Activated CD8-positive, alpha-beta memory T cell treated with anti-CD3 and anti-CD28 coated beads for 1 hour (primary cell): ENCODE results near the gene NR5A2.
"Not testable (repeated sequence)": the region's sequence is repeated elsewhere in the genome, so short reads cannot be mapped to it uniquely, and the experiment has no call there.

ENCODE experiments used
- DNase-seq, 2 donors: peaks; one replicate each; pipeline ENCODE4 v3.0.0-alpha.2; 2020; ENCODE audit warnings: low read depth in 1 of 2; ENCODE audit errors: extremely low read depth in 1 of 2

NR5A2 gene

GRCh38 chr1:200187332-200187731 is 159.8 kb downstream of the NR5A2 start:
- not testable (repeated sequence) for DNase-seq

- no peak for DNase-seq
These were observed 164.5 kb downstream of the NR5A2 start for GRCh38 chr1:200191993-200192392.

DNA sequence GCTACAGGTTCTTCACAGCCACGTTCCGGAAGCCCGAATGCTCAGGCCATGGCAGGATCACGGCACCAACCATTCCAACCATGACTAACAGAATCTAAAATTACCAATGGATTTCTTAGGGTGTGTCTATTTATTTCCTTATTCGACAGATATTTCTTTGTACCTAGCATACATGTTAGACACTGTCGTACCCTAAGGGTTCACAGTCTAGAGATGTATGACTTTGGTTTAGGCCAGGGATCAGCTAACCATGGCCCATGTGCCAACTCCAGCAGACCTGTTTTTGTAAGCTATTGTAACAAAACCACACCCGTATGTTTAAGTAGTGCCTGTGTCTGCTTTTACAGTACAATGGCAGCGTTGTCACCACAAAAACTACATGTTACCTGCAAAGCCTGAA is 167.0 kb downstream of the NR5A2 start:
- no peak for DNase-seq

DNA sequence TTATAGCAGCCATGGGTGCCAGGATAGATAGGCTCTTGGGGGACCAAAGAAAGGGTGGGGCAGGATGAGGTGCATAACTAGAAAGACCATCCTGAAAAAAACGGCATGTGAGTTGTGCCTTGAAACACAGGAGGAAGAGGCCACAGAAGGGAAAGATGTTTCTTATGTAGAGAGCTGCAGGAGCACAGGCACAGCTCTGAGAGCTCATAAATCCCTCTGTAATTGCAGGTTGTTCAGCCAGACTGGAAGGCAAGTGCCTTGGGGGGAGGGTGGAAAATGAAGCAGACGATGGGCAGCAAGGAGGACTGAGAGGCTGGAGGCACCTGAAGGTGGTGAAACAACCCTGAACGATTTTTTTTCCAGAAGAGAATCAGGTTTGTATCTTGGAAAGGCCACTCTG is 170.7 kb downstream of the NR5A2 start:
- no peak for DNase-seq

DNA sequence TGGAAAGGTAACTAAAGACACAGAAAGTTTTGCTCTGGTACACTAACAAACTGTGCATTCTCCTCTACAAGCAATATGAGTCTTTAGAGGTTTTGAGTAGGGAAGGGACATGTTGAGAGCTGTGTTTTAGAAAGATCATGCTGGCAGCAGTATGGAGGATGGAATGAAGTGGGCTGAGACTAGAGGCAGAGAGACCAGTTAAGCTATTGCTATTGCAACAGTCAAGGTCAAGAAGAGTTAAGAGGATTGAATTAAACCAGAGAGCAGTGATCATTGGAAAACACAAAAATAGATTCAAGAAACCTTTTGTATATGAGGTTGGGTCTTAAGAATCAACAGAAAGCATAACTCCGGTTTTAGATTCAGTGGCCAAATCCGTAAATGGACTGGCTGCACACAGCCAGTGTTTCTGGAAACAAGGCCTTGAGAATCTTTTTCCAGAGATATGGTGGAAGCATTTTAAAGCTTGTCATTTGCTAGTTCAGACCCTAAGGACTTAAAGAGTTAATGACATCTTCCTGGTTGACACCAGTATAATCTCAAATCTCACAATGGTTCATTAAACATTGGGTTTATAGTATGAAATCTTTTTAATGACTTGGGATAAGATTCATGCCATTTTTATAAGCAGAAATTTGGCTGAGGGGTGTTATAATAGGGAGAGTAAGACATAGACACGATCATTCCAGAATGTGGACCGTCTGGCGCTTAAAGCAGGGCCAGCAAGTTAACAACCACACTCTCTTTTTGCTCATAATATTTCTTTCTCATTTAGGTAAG is 177.9 kb downstream of the NR5A2 start:
- no peak for DNase-seq

DNA sequence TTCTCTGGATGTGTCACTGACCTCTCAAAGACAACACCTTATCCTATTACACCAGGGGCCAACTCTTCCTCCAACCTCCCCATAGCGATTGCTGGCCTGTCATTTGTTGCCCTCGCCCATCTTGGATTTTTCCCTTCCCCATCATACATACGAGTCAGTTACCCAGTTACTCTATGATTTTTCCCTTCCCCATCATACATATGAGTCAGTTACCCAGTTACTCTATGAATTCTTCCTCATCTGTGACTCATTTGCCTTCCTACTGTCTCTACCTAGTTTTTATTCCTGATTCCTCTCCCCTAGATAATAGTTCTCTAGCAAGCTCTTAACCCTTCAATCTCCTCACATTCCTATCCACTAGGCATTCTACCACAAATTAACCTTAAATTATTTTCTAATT is 178.8 kb downstream of the NR5A2 start:
- no peak for DNase-seq

DNA sequence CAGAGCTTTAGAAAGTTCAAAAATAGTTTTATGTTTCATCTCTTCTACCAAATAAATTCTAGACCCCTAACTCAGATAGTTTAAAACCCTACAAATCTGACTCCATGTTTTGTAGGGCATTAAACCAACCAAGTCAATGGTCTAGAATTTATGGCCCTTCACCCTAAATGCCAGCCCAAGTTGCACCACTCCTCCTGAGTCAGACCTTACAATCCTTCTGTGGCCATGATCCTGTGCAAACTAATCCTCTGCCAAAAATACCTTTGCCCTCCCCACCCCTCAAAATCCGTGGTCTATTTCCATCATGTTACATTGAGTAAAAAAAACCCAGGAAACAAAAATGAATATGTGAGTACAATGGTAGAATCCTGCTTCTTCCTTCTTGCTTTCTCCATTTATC is 179.3 kb downstream of the NR5A2 start:
- DNase-seq: no peak

- DNase-seq: no peak
These were observed 180.2 kb downstream of the NR5A2 start for GRCh38 chr1:200207711-200208126.

DNA sequence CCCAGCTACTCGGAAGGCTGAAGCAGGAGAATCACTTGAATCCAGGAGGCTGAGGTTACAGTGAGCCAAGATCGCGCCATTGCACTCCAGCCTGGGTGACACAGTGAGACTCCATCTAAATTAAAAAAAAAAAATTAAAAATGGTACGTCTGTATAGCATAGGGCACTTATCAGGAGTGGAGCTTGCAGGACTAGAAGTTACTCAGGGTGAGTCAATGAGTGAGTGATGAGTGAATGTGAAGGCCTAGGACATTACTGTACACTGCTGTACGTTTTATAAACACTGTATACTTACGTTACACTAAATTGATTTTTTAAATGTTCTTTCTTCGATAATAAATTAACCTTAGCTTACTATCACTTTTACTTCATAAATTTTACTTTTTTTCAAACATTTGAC is 183.6 kb downstream of the NR5A2 start:
- no peak for DNase-seq

DNA sequence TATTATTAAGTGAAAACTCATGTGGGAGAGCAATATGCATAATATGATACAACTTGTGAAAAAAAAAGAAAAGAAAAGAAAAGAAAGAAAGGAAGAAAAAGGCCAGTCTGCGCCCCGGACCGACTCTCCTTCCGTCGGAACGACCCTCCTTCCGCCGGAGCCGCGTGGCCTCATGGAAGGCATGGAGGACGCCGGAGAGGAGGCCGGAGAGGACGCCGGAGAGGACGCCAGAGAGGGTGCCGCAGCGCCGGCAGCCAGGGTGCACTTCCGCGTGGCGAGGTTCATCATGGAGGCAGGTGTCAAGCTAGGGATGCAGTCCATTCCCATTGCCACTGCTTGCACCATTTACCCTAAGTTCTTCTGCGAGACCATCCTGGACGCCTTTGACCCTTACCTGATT is 185.9 kb downstream of the NR5A2 start:
- no peak for DNase-seq

- DNase-seq: no peak
These were observed 186.4 kb downstream of the NR5A2 start for GRCh38 chr1:200213921-200214320.

- no peak for DNase-seq
These were observed 187.8 kb downstream of the NR5A2 start for GRCh38 chr1:200215350-200215749.

GRCh38 chr1:200217703-200218102 is 190.2 kb downstream of the NR5A2 start:
- no peak for DNase-seq

GRCh38 chr1:200221614-200222282 is 194.2 kb downstream of the NR5A2 start:
- DNase-seq: no peak

DNA sequence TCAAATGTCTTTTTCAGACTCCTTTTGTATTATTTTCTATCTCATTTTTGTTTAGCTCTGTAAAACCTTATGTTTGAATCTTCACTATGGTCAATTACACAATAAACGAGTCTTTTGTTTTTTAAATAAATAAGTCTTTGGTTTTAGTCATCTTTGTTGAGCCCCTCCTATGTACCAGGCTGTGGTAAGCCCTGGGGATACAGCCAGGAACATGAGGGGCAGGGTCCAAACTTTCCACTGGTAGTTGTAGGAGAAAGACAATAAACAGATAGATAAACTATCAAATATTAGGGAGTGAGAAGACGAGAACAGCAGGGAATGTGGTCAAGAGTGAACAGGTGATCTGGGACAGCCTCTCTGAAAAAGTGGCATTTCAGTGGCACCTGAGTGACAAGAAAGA is 195.7 kb downstream of the NR5A2 start:
- DNase-seq: no peak

- DNase-seq: no peak
These were observed 196.1 kb downstream of the NR5A2 start for GRCh38 chr1:200223613-200224012.

DNA sequence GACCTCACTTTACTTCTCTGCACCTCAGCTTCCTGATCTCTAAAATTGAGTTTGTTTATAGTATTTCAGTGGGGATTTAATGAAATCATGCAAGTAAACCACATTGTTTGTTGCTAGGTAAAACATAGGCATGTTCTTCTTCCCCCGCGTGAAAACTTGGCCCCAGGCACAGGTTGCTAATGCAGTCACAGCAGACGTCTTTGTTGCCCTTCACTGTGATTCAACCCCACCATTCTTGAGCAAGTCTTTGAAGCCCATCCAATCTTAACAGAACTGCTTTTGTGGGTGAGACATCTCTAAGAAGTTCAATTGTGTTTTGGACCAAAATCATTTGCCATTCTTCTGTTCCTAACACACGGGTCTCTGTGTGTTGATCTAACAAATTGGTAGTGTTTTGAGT is 196.8 kb downstream of the NR5A2 start:
- DNase-seq: no peak

GRCh38 chr1:200226268-200226968 is 198.9 kb downstream of the NR5A2 start:
- no peak for DNase-seq

- DNase-seq: no peak
These were observed 199.4 kb downstream of the NR5A2 start for GRCh38 chr1:200226969-200227303.
